WTC11 (cell line): Measurements from ENCODE around the gene TSSK2. TPM values are rescaled to one million over a fixed set of nuclear protein-coding genes. Genes with fewer than 3 reads are reported as not detected.

Experiments used
- ATAC-seq: fragments of 200-7000 bp; cut with Tn5 transposase; 2 replicates; pipeline ENCODE4 v1.10.0; 2021; ENCODE audit warnings: mild to moderate bottlenecking, moderate library complexity
- CTCF ChIA-PET: fragments of 300-600 bp; sonication (Branson Sonifier 250); formaldehyde crosslinking; loops from one replicate; lab custom pipeline; 2021; ENCODE audit warnings: antibody characterized with exemption; lab: Charles Lee
- POLR2A ChIA-PET: fragments of 350-600 bp; sonication (Branson Sonifier 250); formaldehyde crosslinking; loops from one replicate; lab custom pipeline; 2021; ENCODE audit warnings: antibody characterized with exemption; lab: Charles Lee
- DNase-seq: peaks from one replicate; pipeline ENCODE4 v3.0.0; 2021; ENCODE audit warnings: low spot score
- H3K27ac Mint-ChIP-seq: 2 replicates; pipeline ENCODE4 v1.8.0; 2021; ENCODE audit warnings: mixed read lengths
- H3K27me3 Mint-ChIP-seq: 2 replicates; pipeline ENCODE4 v1.8.0; 2021; ENCODE audit warnings: low read depth, mild to moderate bottlenecking, moderate library complexity, mixed read lengths
- H3K36me3 Mint-ChIP-seq: 2 replicates; pipeline ENCODE4 v1.8.0; 2021; ENCODE audit warnings: mixed read lengths
- H3K4me1 Mint-ChIP-seq: 2 replicates; pipeline ENCODE4 v1.8.0; 2022; ENCODE audit warnings: mixed read lengths
- H3K4me3 Mint-ChIP-seq: 2 replicates; pipeline ENCODE4 v1.8.0; 2021; ENCODE audit warnings: mild to moderate bottlenecking, moderate library complexity, mixed read lengths
- H3K9me3 Mint-ChIP-seq: 2 replicates; pipeline ENCODE4 v1.8.0; 2021; ENCODE audit warnings: mixed read lengths
- ETV6 ChIP-seq: sonication (generic); formaldehyde crosslinking; IDR thresholded peaks from 2 replicates; pipeline ENCODE4 v1.8.1; 2022; ENCODE audit warnings: mild to moderate bottlenecking, missing genetic modification reagents
- FOXJ3 ChIP-seq: sonication (generic); formaldehyde crosslinking; IDR thresholded peaks from 2 replicates; pipeline ENCODE4 v1.9.0; 2021; ENCODE audit warnings: missing genetic modification reagents, mild to moderate bottlenecking, borderline replicate concordance
- GTF2I ChIP-seq: fragments of 250-450 bp; sonication (Bioruptor Pico); conservative IDR thresholded peaks from 2 replicates; pipeline ENCODE4 v1.4.0; 2021; ENCODE audit warnings: mild to moderate bottlenecking
- JAZF1 ChIP-seq: fragments of 250-450 bp; sonication (Bioruptor Pico); IDR thresholded peaks from 2 replicates; pipeline ENCODE4 v1.9.0; 2021; ENCODE audit warnings: moderate library complexity, mild to moderate bottlenecking, inconsistent platforms
- NR2C2 ChIP-seq: sonication (generic); formaldehyde crosslinking; IDR thresholded peaks from 2 replicates; pipeline ENCODE4 v1.8.0; 2022; ENCODE audit warnings: mild to moderate bottlenecking, missing genetic modification reagents
- NR3C1 ChIP-seq: sonication (generic); formaldehyde crosslinking; conservative IDR thresholded peaks from 2 replicates; pipeline ENCODE4 v1.8.1; 2023; ENCODE audit warnings: low read depth, mild to moderate bottlenecking, missing genetic modification reagents
- RELA ChIP-seq: sonication (generic); formaldehyde crosslinking; IDR thresholded peaks from 2 replicates; pipeline ENCODE4 v1.8.1; 2022; ENCODE audit warnings: missing genetic modification reagents, mild to moderate bottlenecking, borderline replicate concordance
- SMAD3 ChIP-seq: sonication (generic); formaldehyde crosslinking; IDR thresholded peaks from 2 replicates; pipeline ENCODE4 v1.8.0; 2022; ENCODE audit warnings: missing genetic modification reagents, mild to moderate bottlenecking, borderline replicate concordance
- TCF7 ChIP-seq: sonication (generic); formaldehyde crosslinking; IDR thresholded peaks from 2 replicates; pipeline ENCODE4 v1.8.0; 2022; ENCODE audit warnings: mild to moderate bottlenecking, low read depth, missing genetic modification reagents, moderate library complexity
- TP53 ChIP-seq: sonication (generic); formaldehyde crosslinking; IDR thresholded peaks from 2 replicates; pipeline ENCODE4 v1.8.1; 2023; ENCODE audit warnings: mild to moderate bottlenecking, missing genetic modification reagents
- ZNF138 ChIP-seq: sonication (generic); formaldehyde crosslinking; conservative IDR thresholded peaks from 2 replicates; pipeline ENCODE4 v1.8.1; 2022; ENCODE audit warnings: mild to moderate bottlenecking, moderate library complexity, missing genetic modification reagents
- ZNF423 ChIP-seq: fragments of 250-450 bp; sonication (Bioruptor Pico); IDR thresholded peaks from 2 replicates; pipeline ENCODE4 v2.1.2; 2022; ENCODE audit warnings: mild to moderate bottlenecking, moderate library complexity
- ZNF671 ChIP-seq: fragments of 250-450 bp; sonication (Bioruptor Pico); IDR thresholded peaks from 2 replicates; pipeline ENCODE4 v1.8.0; 2021; ENCODE audit warnings: mild to moderate bottlenecking
- ZSCAN18 ChIP-seq: fragments of 250-450 bp; sonication (Bioruptor Pico); IDR thresholded peaks from 2 replicates; pipeline ENCODE4 v2.1.2; 2022; ENCODE audit warnings: mild to moderate bottlenecking, moderate library complexity
- total RNA-seq: library from RNA; stranded (reverse); gene quantifications from 3 replicates; pipeline ENCODE4 v1.2.3, GENCODE V29; 2021
- TF ChIP-seq, protein P1 (sequence below): sonication (generic); formaldehyde crosslinking; IDR thresholded peaks from 2 replicates; pipeline ENCODE4 v1.8.1; 2022; ENCODE audit warnings: low read depth, mild to moderate bottlenecking, moderate library complexity, missing genetic modification reagents, borderline replicate concordance
- TF ChIP-seq, protein P2 (sequence below): fragments of 250-450 bp; sonication (Bioruptor Pico); IDR thresholded peaks from 2 replicates; pipeline ENCODE4 v1.8.0; 2021; ENCODE audit warnings: mild to moderate bottlenecking
- TF ChIP-seq, protein P3 (sequence below): fragments of 250-450 bp; sonication (Bioruptor Pico); IDR thresholded peaks from 2 replicates; pipeline ENCODE4 v1.9.0; 2021; ENCODE audit warnings: mild to moderate bottlenecking

Gene TSSK2
- total RNA-seq, 1 experiment from 2014 or later: not detected

GRCh38 chr22:19143967-19144400, 12.9 kb downstream of the TSSK2 start (continued):
- TF ChIP-seq NR3C1 (CRISPR knock-in tag): no peak
- TF ChIP-seq, protein P1, sequence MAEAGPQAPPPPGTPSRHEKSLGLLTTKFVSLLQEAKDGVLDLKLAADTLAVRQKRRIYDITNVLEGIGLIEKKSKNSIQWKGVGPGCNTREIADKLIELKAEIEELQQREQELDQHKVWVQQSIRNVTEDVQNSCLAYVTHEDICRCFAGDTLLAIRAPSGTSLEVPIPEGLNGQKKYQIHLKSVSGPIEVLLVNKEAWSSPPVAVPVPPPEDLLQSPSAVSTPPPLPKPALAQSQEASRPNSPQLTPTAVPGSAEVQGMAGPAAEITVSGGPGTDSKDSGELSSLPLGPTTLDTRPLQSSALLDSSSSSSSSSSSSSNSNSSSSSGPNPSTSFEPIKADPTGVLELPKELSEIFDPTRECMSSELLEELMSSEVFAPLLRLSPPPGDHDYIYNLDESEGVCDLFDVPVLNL (CRISPR knock-in tag): no peak
- TF ChIP-seq, protein P2, sequence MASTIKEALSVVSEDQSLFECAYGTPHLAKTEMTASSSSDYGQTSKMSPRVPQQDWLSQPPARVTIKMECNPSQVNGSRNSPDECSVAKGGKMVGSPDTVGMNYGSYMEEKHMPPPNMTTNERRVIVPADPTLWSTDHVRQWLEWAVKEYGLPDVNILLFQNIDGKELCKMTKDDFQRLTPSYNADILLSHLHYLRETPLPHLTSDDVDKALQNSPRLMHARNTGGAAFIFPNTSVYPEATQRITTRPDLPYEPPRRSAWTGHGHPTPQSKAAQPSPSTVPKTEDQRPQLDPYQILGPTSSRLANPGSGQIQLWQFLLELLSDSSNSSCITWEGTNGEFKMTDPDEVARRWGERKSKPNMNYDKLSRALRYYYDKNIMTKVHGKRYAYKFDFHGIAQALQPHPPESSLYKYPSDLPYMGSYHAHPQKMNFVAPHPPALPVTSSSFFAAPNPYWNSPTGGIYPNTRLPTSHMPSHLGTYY (CRISPR knock-in tag): no peak
- TF ChIP-seq GTF2I (CRISPR knock-in tag): no peak
- TF ChIP-seq, protein P3, sequence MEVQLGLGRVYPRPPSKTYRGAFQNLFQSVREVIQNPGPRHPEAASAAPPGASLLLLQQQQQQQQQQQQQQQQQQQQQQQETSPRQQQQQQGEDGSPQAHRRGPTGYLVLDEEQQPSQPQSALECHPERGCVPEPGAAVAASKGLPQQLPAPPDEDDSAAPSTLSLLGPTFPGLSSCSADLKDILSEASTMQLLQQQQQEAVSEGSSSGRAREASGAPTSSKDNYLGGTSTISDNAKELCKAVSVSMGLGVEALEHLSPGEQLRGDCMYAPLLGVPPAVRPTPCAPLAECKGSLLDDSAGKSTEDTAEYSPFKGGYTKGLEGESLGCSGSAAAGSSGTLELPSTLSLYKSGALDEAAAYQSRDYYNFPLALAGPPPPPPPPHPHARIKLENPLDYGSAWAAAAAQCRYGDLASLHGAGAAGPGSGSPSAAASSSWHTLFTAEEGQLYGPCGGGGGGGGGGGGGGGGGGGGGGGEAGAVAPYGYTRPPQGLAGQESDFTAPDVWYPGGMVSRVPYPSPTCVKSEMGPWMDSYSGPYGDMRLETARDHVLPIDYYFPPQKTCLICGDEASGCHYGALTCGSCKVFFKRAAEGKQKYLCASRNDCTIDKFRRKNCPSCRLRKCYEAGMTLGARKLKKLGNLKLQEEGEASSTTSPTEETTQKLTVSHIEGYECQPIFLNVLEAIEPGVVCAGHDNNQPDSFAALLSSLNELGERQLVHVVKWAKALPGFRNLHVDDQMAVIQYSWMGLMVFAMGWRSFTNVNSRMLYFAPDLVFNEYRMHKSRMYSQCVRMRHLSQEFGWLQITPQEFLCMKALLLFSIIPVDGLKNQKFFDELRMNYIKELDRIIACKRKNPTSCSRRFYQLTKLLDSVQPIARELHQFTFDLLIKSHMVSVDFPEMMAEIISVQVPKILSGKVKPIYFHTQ (CRISPR knock-in tag): no peak
- TF ChIP-seq NR2C2 (CRISPR knock-in tag): no peak

GRCh38 chr22:19146215-19146968, 15.3 kb downstream of the TSSK2 start:
- Mint-ChIP-seq H3K27ac (no peak overlapping the region), H3K36me3 (peaks cover 2% of the 10 kb centered on the region; the same call in 1 of the 2 replicates), H3K27me3 (peaks cover 52% of the 10 kb centered on the region), H3K4me1 (peaks cover 24% of the 10 kb centered on the region), H3K4me3 (no peak overlapping the region), H3K9me3 (no peaks in the 10 kb centered on the region)
- POLR2A ChIA-PET: no interaction called here
- DNase-seq: no peak
- no peak for TF ChIP-seq ZSCAN18 (CRISPR knock-in tag)
- TF ChIP-seq ZNF671 (CRISPR knock-in tag): no peak
- TF ChIP-seq GTF2I (CRISPR knock-in tag): no peak
- TF ChIP-seq NR3C1 (CRISPR knock-in tag): no peak
- TF ChIP-seq, protein P1 (CRISPR knock-in tag): no peak
- TF ChIP-seq ZNF138 (CRISPR knock-in tag): no peak
- no peak for TF ChIP-seq FOXJ3 (CRISPR knock-in tag)
- TF ChIP-seq TP53 (CRISPR knock-in tag): no peak
- TF ChIP-seq SMAD3: no peak
- no peak for TF ChIP-seq JAZF1
- no peak for TF ChIP-seq RELA (CRISPR knock-in tag)
- TF ChIP-seq ZNF423 (CRISPR knock-in tag): no peak
- TF ChIP-seq, protein P3 (CRISPR knock-in tag): no peak
- no peak for TF ChIP-seq ETV6
- no peak for TF ChIP-seq TCF7 (CRISPR knock-in tag)
- CTCF ChIA-PET: interaction anchor here (1.0 to 3.5 kb wide), 11 partner anchors 14 to 483 kb away, joined by 3 to 22 read pairs (median 3); partner anchors contain the start of genes DGCR2 and SLC25A1
- no peak for ATAC-seq
